Thymus (tissue), 14 donors: ENCODE results near the gene TRMT44. TPM values are rescaled to one million over a fixed set of nuclear protein-coding genes. Genes with fewer than 3 reads are reported as not detected.
A peak's percentile ranks its signal among the peaks of the same experiment; 100 is the strongest.

ENCODE experiments used
- DNase-seq, 9 donors: peaks; one replicate each; pipeline ENCODE4 v3.0.0-alpha.2; 2013; ENCODE audit warnings: low spot score in 9 of 9, low read depth in 6 of 9, missing footprints in 1 of 9
- H3K27ac ChIP-seq, 2 donors: one replicate each; pipeline ENCODE4 v1.5.1; 2013; ENCODE audit warnings: control low read depth in 1 of 2, low read depth in 1 of 2, low read length in 1 of 2, mild to moderate bottlenecking in 1 of 2, moderate library complexity in 1 of 2
- H3K27me3 ChIP-seq, 2 donors: one replicate each; pipeline ENCODE4 v1.5.1; 2013; ENCODE audit warnings: low read length in 1 of 2; ENCODE audit not compliant: control insufficient read depth in 2 of 2, insufficient read depth in 1 of 2
- H3K36me3 ChIP-seq, 2 donors: one replicate each; pipeline ENCODE4 v1.5.1; 2013; ENCODE audit warnings: low read length in 1 of 2, mild to moderate bottlenecking in 1 of 2, moderate library complexity in 1 of 2; ENCODE audit not compliant: control insufficient read depth in 2 of 2, insufficient read depth in 2 of 2
- H3K4me1 ChIP-seq, 2 donors: one replicate each; pipeline ENCODE4 v1.5.1; 2013; ENCODE audit warnings: low read length in 2 of 2; ENCODE audit not compliant: control insufficient read depth in 2 of 2, insufficient read depth in 2 of 2
- H3K4me3 ChIP-seq, 2 donors: one replicate each; pipeline ENCODE4 v1.5.1; 2013; ENCODE audit warnings: low read length in 2 of 2, control low read depth in 1 of 2, mild to moderate bottlenecking in 1 of 2
- H3K9me3 ChIP-seq, 2 donors: one replicate each; pipeline ENCODE4 v1.5.1; 2013; ENCODE audit warnings: low read length in 1 of 2, mild to moderate bottlenecking in 1 of 2; ENCODE audit not compliant: control insufficient read depth in 2 of 2, insufficient read depth in 1 of 2
- WGBS: extraction: QIAGEN DNeasy Blood & Tissue Kit; methylation state at CpG from one replicate; pipeline ENCODE4 v1.1.7; 2013; 5-methylcytosine and 5-hydroxymethylcytosine counted together
- long read RNA-seq, 10 donors: transcript quantifications; one replicate each; lab custom pipeline, GENCODE V29; 2026
- polyA plus RNA-seq: library from polyadenylated mRNA; stranded (reverse); fragments of 200-250 nt; gene quantifications from one replicate; pipeline ENCODE4 v1.2.3, GENCODE V29; 2013
- total RNA-seq: library from RNA; stranded (reverse); fragments of 120-200 nt; gene quantifications from one replicate; pipeline ENCODE4 v1.2.4, GENCODE V29; 2013
- donor health status: healthy.

TRMT44 gene, protein sequence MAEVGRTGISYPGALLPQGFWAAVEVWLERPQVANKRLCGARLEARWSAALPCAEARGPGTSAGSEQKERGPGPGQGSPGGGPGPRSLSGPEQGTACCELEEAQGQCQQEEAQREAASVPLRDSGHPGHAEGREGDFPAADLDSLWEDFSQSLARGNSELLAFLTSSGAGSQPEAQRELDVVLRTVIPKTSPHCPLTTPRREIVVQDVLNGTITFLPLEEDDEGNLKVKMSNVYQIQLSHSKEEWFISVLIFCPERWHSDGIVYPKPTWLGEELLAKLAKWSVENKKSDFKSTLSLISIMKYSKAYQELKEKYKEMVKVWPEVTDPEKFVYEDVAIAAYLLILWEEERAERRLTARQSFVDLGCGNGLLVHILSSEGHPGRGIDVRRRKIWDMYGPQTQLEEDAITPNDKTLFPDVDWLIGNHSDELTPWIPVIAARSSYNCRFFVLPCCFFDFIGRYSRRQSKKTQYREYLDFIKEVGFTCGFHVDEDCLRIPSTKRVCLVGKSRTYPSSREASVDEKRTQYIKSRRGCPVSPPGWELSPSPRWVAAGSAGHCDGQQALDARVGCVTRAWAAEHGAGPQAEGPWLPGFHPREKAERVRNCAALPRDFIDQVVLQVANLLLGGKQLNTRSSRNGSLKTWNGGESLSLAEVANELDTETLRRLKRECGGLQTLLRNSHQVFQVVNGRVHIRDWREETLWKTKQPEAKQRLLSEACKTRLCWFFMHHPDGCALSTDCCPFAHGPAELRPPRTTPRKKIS
- total RNA-seq (9.5 TPM), polyA plus RNA-seq (8.4 TPM)
- long read RNA-seq, donor 1: 0 reads
- long read RNA-seq, donor 2: 0 reads
- long read RNA-seq, donor 3, partial matches to known transcripts: 0 of 1 reads
- long read RNA-seq, donor 3, other reads (novel, unspliced or antisense): 0 of 1 reads
- long read RNA-seq, donor 4, partial matches to known transcripts: 0 of 1 reads
- long read RNA-seq, donor 4, other reads (novel, unspliced or antisense): 0 of 1 reads
- long read RNA-seq, donor 5, partial matches to known transcripts: 0 of 9 reads
- long read RNA-seq, donor 5, other reads (novel, unspliced or antisense): 8 of 9 reads
- long read RNA-seq, donor 6: 0 reads
- long read RNA-seq, donor 7: 0 reads
- long read RNA-seq, donor 8: 0 reads
- long read RNA-seq, donor 9, partial matches to known transcripts: 0 of 1 reads
- long read RNA-seq, donor 9, other reads (novel, unspliced or antisense): 0 of 1 reads
- long read RNA-seq, donor 10, partial matches to known transcripts: 0 of 2 reads
- long read RNA-seq, donor 10, other reads (novel, unspliced or antisense): 0 of 2 reads

DNA sequence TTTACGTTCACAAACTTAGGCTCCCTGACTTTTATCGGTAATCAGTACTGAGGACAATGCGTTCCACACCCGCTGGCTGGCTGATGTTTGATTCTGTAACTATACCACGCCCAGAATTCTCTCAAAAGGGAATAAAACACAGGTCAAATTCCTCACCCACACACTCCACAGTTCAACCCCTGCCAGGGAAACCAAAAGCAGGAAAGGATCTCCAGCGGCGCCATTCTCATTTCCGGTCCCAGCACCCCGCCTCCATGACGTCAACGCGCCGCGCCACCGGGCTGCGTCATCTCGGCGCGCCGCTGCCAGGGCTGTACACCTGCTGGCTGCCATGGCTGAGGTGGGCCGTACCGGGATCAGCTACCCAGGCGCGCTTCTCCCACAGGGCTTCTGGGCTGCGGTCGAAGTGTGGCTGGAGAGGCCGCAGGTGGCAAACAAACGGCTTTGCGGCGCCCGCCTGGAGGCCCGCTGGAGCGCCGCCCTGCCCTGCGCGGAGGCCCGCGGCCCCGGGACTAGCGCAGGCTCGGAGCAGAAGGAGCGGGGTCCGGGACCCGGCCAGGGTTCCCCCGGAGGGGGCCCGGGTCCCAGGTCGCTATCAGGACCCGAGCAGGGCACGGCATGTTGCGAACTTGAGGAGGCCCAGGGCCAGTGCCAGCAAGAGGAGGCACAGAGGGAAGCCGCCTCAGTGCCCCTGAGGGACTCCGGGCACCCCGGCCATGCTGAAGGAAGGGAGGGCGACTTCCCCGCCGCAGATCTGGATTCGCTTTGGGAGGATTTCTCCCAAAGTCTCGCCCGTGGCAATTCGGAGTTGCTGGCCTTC, at the start of gene TRMT44, which contains the start of gene ACOX3:
TSS of gene TRMT44 (plus strand) at position 286 of the 820 bp plus-strand sequence. CDS start at position 332, 46 bp downstream.
TSS of gene ACOX3 (minus strand) at position 232 of the 820 bp plus-strand sequence. CDS start 24,202 bp downstream, outside the sequence.
- no peaks in the 10 kb centered on the region for H3K27me3 ChIP-seq
- peaks cover 33 to 44% of the 10 kb centered on the region in 2 donors for H3K4me1 ChIP-seq
- WGBS: under 1% methylated on average over 60 of the region's 60 CpGs
- DNase-seq: peak; percentile 82 to 97 (median 92)
- H3K36me3 ChIP-seq: no peaks in the 10 kb centered on the region
- no peaks in the 10 kb centered on the region for H3K9me3 ChIP-seq
- peak within 1 kb of the TSS; percentile 67 to 73 for H3K4me3 ChIP-seq
- peak within 1 kb of the TSS; percentile 94 for H3K27ac ChIP-seq

DNA sequence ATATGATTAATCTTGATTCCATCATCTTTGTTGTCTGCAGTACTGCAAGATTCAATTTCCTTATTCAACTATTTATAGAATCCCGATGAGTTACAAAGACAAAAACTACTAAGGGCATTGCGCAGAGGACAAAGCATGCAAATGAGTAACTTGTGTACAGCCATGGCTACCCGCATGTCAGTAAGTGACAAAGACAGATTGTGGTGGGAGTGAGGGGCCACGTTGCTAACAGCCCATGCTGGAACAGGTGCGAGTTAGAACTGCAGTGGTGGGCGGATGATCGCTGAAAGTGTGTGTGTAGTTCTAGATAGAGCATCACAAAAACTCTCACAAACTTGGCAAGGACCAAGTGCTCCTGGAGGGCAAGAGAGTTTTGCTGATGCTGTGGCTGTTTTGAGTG, 49.5 kb upstream of the TRMT44 start:
- H3K4me1 ChIP-seq: no peaks in the 10 kb centered on the region
- peak overlapping the region in 1 of 2 donors; percentile 21 for H3K27ac ChIP-seq
- no peaks in the 10 kb centered on the region for H3K27me3 ChIP-seq
- H3K9me3 ChIP-seq: no peaks in the 10 kb centered on the region
- H3K4me3 ChIP-seq: no peak overlapping the region
- no peak for DNase-seq
- H3K36me3 ChIP-seq: peaks cover 8 to 44% of the 10 kb centered on the region in 2 donors
- WGBS: 96% methylated on average over 7 of the region's 7 CpGs

DNA sequence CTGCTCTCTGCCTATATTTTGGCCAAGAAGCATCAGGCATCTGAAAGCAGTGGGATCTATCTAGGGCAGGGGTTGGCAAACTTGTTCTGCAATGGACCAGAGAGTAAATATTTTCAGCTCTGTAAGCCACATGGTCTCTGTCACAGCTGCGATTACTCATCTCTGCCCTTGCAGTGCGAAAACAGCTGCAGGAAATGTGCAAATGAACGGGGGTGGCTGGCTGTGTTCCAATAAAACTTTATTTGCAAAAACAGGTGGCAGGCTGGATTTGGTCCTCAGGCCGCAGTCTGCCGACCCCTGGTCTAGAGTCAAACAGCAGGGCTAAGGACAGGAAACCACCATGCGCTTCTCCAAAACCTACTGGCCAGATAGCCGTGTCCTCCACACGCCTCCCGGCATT, 48.6 kb upstream of the TRMT44 start:
- 83% methylated on average over 9 of the region's 9 CpGs for WGBS
- no peak for DNase-seq
- H3K4me3 ChIP-seq: no peak overlapping the region
- no peak overlapping the region for H3K27ac ChIP-seq
- H3K27me3 ChIP-seq: no peaks in the 10 kb centered on the region
- H3K9me3 ChIP-seq: no peaks in the 10 kb centered on the region
- H3K4me1 ChIP-seq: no peaks in the 10 kb centered on the region
- H3K36me3 ChIP-seq: peaks cover 3 to 38% of the 10 kb centered on the region in 2 donors

DNA sequence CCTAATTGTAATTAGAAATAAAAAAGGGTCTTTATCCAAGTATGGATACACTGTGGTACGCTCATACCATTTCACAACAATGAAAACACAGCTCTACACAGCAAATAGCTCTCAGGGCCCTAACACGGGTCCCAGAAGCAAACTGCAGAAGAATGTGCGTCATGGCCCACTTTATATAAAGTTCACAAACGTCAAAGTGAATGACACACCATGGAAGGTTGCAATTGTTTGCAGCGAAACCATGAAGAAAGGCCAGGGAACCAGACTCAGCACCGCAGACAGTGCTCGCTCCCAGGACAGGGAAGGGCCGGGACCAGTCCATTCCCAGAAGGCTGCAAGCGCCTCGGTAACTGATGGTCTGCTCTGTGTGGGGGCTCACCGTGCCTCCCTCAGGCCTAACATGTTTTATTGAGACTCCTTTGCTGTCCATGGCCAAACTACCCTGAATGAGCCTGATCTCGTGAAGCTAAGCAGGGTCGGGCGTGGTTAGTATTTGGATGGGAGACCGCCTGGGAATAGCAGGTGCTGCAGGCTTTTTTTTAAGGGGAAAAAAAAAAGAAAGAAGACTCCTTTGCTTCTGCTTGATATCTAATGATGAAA, 47.9 kb upstream of the TRMT44 start:
- no peaks in the 10 kb centered on the region for H3K4me1 ChIP-seq
- H3K36me3 ChIP-seq: peaks cover 3 to 39% of the 10 kb centered on the region in 2 donors
- H3K4me3 ChIP-seq: no peak overlapping the region
- H3K27ac ChIP-seq: no peak overlapping the region
- no peak for DNase-seq
- no peaks in the 10 kb centered on the region for H3K27me3 ChIP-seq
- WGBS: 92% methylated on average over 15 of the region's 15 CpGs
- H3K9me3 ChIP-seq: no peaks in the 10 kb centered on the region

DNA sequence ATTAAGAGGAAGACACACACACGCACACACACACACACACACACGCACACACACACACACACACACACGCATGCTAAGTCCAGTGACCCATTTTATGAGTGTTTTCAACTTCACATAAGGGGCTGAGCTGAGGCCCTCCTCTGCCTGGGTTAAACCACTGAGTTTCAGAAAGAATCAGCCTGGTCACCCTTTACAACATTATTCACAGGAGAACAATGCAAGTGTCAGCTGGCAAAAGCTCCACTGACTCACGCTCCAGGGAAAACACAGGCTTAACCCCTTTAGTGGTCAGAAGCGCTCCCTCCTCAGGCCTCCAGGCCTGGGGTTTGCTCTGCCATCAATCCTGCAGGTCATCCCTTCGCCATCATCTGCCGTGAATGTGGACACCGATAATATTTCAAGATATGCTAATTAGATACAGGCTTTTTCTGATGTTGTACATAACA, 47.0 kb upstream of the TRMT44 start:
- Histone ChIP-seq H3K4me1 (no peaks in the 10 kb centered on the region), H3K9me3 (no peaks in the 10 kb centered on the region), H3K4me3 (no peak overlapping the region), H3K36me3 (peaks cover 3 to 34% of the 10 kb centered on the region in 2 donors), H3K27ac (no peak overlapping the region), H3K27me3 (no peaks in the 10 kb centered on the region)
- WGBS: 82% methylated on average over 8 of the region's 8 CpGs
- DNase-seq: no peak

DNA sequence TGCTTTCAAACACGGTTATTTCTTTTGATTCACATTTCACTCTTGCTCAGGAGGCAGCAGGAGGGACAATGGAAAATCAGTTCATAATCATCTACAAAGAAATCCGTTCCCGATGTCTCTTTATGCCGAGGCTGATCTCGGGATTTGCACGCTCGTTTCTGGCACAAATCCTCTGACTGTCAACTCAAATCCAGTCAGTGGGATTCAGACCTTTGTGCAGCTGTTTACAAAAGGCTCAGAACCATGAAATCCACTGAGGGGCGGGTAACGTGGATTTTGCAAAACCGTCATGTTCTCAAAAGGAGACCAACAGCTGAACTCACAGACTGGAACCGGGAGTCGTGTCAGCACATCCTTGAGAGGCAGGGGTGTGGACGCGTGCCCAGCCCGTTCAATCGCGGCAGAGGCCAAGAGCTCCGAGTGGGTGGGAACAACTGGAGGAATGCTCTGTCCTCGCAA, 46.5 kb upstream of the TRMT44 start:
- WGBS: 93% methylated on average over 19 of the region's 19 CpGs

DNA sequence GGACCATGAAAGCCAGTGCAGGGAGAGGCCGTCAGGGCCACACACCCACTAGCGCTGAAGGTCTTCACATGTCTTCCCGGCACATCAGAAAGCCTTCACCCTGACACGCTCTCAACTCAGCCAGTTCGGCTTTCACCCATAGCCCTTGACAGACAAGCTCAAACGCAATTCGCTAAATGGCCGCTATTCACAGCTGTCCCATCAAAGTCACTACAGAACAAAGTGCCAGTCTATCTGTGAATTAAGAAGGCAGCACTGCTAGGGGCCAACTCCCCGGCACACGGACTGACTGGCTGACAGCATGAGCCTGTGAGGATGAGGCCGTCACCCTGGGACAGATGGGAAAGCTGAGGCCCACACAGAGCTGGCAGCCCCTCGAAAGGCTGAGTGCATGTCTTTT, 45.8 kb upstream of the TRMT44 start:
- WGBS: 96% methylated on average over 12 of the region's 12 CpGs
- Histone ChIP-seq H3K27ac (no peak overlapping the region), H3K27me3 (no peaks in the 10 kb centered on the region), H3K9me3 (no peaks in the 10 kb centered on the region), H3K4me3 (no peak overlapping the region), H3K36me3 (peaks cover 0 to 36% of the 10 kb centered on the region in 2 donors), H3K4me1 (no peaks in the 10 kb centered on the region)
- DNase-seq: no peak

More for the DNA sequence above, 46.5 kb upstream of the TRMT44 start:
- Histone ChIP-seq H3K9me3 (no peaks in the 10 kb centered on the region), H3K27ac (no peak overlapping the region), H3K36me3 (peaks cover 0 to 35% of the 10 kb centered on the region in 2 donors), H3K4me3 (no peak overlapping the region), H3K27me3 (no peaks in the 10 kb centered on the region), H3K4me1 (no peaks in the 10 kb centered on the region)
- DNase-seq: no peak
